Mesenchymal stem cell (in vitro differentiated cells and primary cell): ENCODE results near the gene FCGBP. TPM values are rescaled to one million over a fixed set of nuclear protein-coding genes. Genes with fewer than 3 reads are reported as not detected.

Experiments
- DNase-seq: peaks from one replicate; pipeline ENCODE4 v3.0.0-alpha.2; 2013
- H2AFZ ChIP-seq: one replicate; pipeline ENCODE4 v1.6.1; 2013; ENCODE audit warnings: low read depth, mild to moderate bottlenecking, control low read depth, inconsistent platforms, low read length, moderate library complexity
- H2AK5ac ChIP-seq: 2 replicates; pipeline ENCODE4 v1.6.1; 2013; ENCODE audit warnings: low read length, moderate library complexity, mild to moderate bottlenecking, inconsistent platforms; ENCODE audit not compliant: severe bottlenecking
- H2BK120ac ChIP-seq: one replicate; pipeline ENCODE4 v1.6.1; 2013; ENCODE audit warnings: low read depth, mild to moderate bottlenecking, inconsistent platforms, low read length, moderate library complexity
- H2BK12ac ChIP-seq, 2 experiments: one replicate each; pipeline ENCODE4 v1.6.1; 2013; ENCODE audit warnings: inconsistent platforms in 2 of 2, low read length in 2 of 2, mild to moderate bottlenecking in 2 of 2, moderate library complexity in 2 of 2, control low read depth in 1 of 2
- H2BK15ac ChIP-seq: one replicate; pipeline ENCODE4 v1.6.1; 2013; ENCODE audit warnings: mild to moderate bottlenecking, low read depth, inconsistent platforms; ENCODE audit not compliant: poor library complexity, severe bottlenecking
- H2BK5ac ChIP-seq: 2 replicates; pipeline ENCODE4 v1.6.1; 2013; ENCODE audit warnings: low read depth, mild to moderate bottlenecking, low read length, control low read depth, inconsistent platforms; ENCODE audit not compliant: poor library complexity, severe bottlenecking
- H3K14ac ChIP-seq, 2 experiments: one replicate each; pipeline ENCODE4 v1.6.1; 2013; ENCODE audit warnings: inconsistent platforms in 2 of 2, low read length in 2 of 2, control low read depth in 1 of 2, mild to moderate bottlenecking in 1 of 2, moderate library complexity in 1 of 2
- H3K18ac ChIP-seq, 2 experiments: one replicate each; pipeline ENCODE4 v1.6.1; 2013; ENCODE audit warnings: inconsistent platforms in 2 of 2, low read length in 2 of 2, control low read depth in 1 of 2, low read depth in 1 of 2, mild to moderate bottlenecking in 1 of 2
- H3K23ac ChIP-seq, 2 experiments: one replicate each; pipeline ENCODE4 v1.6.1; 2013; ENCODE audit warnings: inconsistent platforms in 2 of 2, low read length in 2 of 2, mild to moderate bottlenecking in 2 of 2, moderate library complexity in 2 of 2, control low read depth in 1 of 2
- H3K27ac ChIP-seq: 2 replicates; pipeline ENCODE4 v1.5.1; 2013; ENCODE audit warnings: mild to moderate bottlenecking, moderate library complexity, low read length, control low read depth, inconsistent platforms; ENCODE audit not compliant: poor library complexity, severe bottlenecking
- H3K27me3 ChIP-seq, 2 experiments: 2 replicates each; pipeline versions ENCODE4 v1.6.1 to v1.7.0; 2013; ENCODE audit warnings: low read length in 2 of 2, mild to moderate bottlenecking in 2 of 2, moderate library complexity in 2 of 2, control low read depth in 1 of 2, inconsistent platforms in 1 of 2; ENCODE audit not compliant: control insufficient read depth in 1 of 2, insufficient read depth in 1 of 2
- H3K36me3 ChIP-seq, 2 experiments: 2 replicates each; pipeline versions ENCODE4 v1.6.1 to v1.7.0; 2013; ENCODE audit warnings: low read length in 2 of 2, control low read depth in 1 of 2, inconsistent platforms in 1 of 2, low read depth in 1 of 2, mild to moderate bottlenecking in 1 of 2; ENCODE audit not compliant: insufficient read depth in 2 of 2, control insufficient read depth in 1 of 2
- H3K4ac ChIP-seq, 2 experiments: one replicate each; pipeline ENCODE4 v1.6.1; 2013; ENCODE audit warnings: inconsistent platforms in 2 of 2, low read length in 2 of 2, mild to moderate bottlenecking in 2 of 2, moderate library complexity in 2 of 2, control low read depth in 1 of 2, low read depth in 1 of 2
- H3K4me1 ChIP-seq: 2 replicates; pipeline ENCODE4 v1.6.1; 2013; ENCODE audit warnings: low read depth, low read length, control low read depth; ENCODE audit not compliant: control insufficient read depth, insufficient read depth
- H3K4me2 ChIP-seq: 2 replicates; pipeline ENCODE4 v1.6.1; 2013; ENCODE audit warnings: low read length, mild to moderate bottlenecking, inconsistent platforms; ENCODE audit not compliant: poor library complexity, severe bottlenecking
- H3K4me3 ChIP-seq, 2 experiments: 2 replicates each; pipeline versions ENCODE4 v1.5.1 to v1.7.0; 2013; ENCODE audit warnings: low read length in 2 of 2, mild to moderate bottlenecking in 2 of 2, control low read depth in 1 of 2, low read depth in 1 of 2; ENCODE audit not compliant: insufficient read depth in 1 of 2
- H3K79me1 ChIP-seq: replicated peaks from 2 replicates; pipeline ENCODE4 v1.6.1; 2013; ENCODE audit warnings: mild to moderate bottlenecking, control low read depth, low read length, inconsistent platforms; ENCODE audit not compliant: poor library complexity, severe bottlenecking
- H3K9ac ChIP-seq: 2 replicates; pipeline ENCODE4 v1.7.0; 2013; ENCODE audit warnings: mild to moderate bottlenecking, low read length, moderate library complexity
- H3K9me3 ChIP-seq: 2 replicates; pipeline ENCODE4 v1.7.0; 2013; ENCODE audit warnings: mild to moderate bottlenecking, low read length; ENCODE audit not compliant: control insufficient read depth
- H4K8ac ChIP-seq: one replicate; pipeline ENCODE4 v1.6.1; 2013; ENCODE audit warnings: inconsistent platforms, mild to moderate bottlenecking, low read length, moderate library complexity
- H4K91ac ChIP-seq: one replicate; pipeline ENCODE4 v1.6.1; 2013; ENCODE audit warnings: mild to moderate bottlenecking, low read length, inconsistent platforms
- WGBS: methylation state at CpG from one replicate; pipeline ENCODE4 v1.1.7; 2013; ENCODE audit warnings: mixed read lengths; 5-methylcytosine and 5-hydroxymethylcytosine counted together
- polyA plus RNA-seq, 2 experiments: library from polyadenylated mRNA; stranded (reverse); fragments of 200-250 nt; gene quantifications; one replicate each; pipeline ENCODE4 v1.2.3, GENCODE V29; 2013

FCGBP gene
- polyA plus RNA-seq (2013, experiment 1 of 2) = 0.03 TPM
- polyA plus RNA-seq (2013, experiment 2 of 2) = 0.01 TPM

DNA sequence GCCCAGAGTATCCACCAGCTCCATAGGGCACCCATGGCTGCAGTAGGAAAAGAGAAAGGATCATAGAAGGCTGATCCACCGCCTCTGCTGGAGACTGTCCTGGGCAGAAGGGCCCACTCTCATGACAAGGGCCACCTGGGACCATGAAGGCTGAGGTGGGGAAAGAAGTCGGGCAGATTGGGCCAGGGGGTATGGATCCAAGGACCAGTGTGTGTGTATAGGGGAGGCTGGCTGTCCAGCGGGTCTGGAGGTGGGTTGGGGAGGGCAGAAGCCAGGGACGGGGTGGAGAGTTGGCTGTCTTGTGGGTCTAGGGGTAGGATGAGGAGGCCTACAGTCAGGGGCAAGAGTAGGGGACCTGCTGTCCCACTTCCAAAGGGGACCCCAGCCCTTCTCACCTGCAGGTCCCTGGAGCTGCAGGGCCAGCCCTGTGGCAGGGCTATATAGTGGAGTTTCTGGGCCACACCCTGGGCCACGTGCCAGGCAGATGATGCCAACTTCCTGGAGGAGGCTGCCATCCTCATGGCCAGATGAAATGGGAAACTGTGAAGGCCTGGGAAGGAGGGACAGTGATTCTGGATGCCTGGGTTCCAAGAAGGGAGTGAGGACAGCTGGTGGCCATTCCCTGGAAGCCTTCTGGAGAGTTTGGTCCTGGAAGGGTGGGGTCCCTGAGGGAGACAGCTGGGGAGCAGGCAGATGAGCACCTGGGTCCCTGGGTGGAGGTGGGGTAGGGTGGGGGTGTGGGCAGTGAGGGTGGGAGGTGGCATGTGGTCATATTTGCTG lies at the start of gene FCGBP:
TSS of gene FCGBP (minus strand) at position 51 of the 780 bp plus-strand sequence.
- Histone ChIP-seq H3K9ac (no peak within 1 kb of the TSS), H2AFZ (no peak within 1 kb of the TSS), H3K18ac (no peak within 1 kb of the TSS), H3K23ac (no peak within 1 kb of the TSS), H3K4ac (no peak within 1 kb of the TSS), H3K4me1 (no peaks in the 10 kb centered on the region), H3K79me1 (no peaks in the 10 kb centered on the region), H3K9me3 (no peaks in the 10 kb centered on the region), H4K8ac (no peak within 1 kb of the TSS), H2AK5ac (peak within 1 kb of the TSS; percentile 26), H4K91ac (no peak within 1 kb of the TSS), H3K4me2 (no peak within 1 kb of the TSS), H2BK5ac (no peak within 1 kb of the TSS), H3K14ac (no peak within 1 kb of the TSS), H3K4me3 (no peak within 1 kb of the TSS), H3K36me3 (no peaks in the 10 kb centered on the region), H2BK120ac (no peak within 1 kb of the TSS), H3K27me3 (peaks cover 0 to 2% of the 10 kb centered on the region in 2 experiments), H2BK12ac (no peak within 1 kb of the TSS), H2BK15ac (no peak within 1 kb of the TSS), H3K27ac (no peak within 1 kb of the TSS)
- WGBS = 79% methylated on average over 5 of the region's 5 CpGs
- no peak for DNase-seq

GRCh38 chr19:39983695-39984300 lies 49.4 kb upstream of the FCGBP start:
- Histone ChIP-seq H3K18ac (no peak overlapping the region), H3K4me2 (no peak overlapping the region), H3K9ac (no peak overlapping the region), H4K8ac (no peak overlapping the region), H3K27me3 (no peaks in the 10 kb centered on the region), H3K79me1 (peaks cover 21% of the 10 kb centered on the region), H3K14ac (no peak overlapping the region), H3K4me1 (no peaks in the 10 kb centered on the region), H2BK120ac (no peak overlapping the region), H2BK15ac (no peak overlapping the region), H3K4me3 (no peak overlapping the region), H4K91ac (no peak overlapping the region), H3K9me3 (peaks cover 34% of the 10 kb centered on the region), H2BK12ac (no peak overlapping the region), H3K4ac (no peak overlapping the region), H2AFZ (no peak overlapping the region), H3K36me3 (peaks cover 33 to 51% of the 10 kb centered on the region in 2 experiments), H3K27ac (no peak overlapping the region), H2BK5ac (no peak overlapping the region), H2AK5ac (no peak overlapping the region), H3K23ac (no peak overlapping the region)
- 100% methylated on average over 4 of the region's 5 CpGs for WGBS
- no peak for DNase-seq

GRCh38 chr19:39982883-39983282 lies 48.4 kb upstream of the FCGBP start:
- Histone ChIP-seq H4K91ac (no peak overlapping the region), H3K9me3 (peaks cover 34% of the 10 kb centered on the region), H3K27me3 (no peaks in the 10 kb centered on the region), H3K18ac (no peak overlapping the region), H2AK5ac (no peak overlapping the region), H2BK5ac (no peak overlapping the region), H2BK15ac (no peak overlapping the region), H3K4me1 (no peaks in the 10 kb centered on the region), H3K4ac (no peak overlapping the region), H3K79me1 (peaks cover 29% of the 10 kb centered on the region), H3K27ac (no peak overlapping the region), H3K23ac (no peak overlapping the region), H3K4me3 (no peak overlapping the region), H3K4me2 (no peak overlapping the region), H4K8ac (no peak overlapping the region), H3K9ac (no peak overlapping the region), H3K36me3 (peaks cover 42 to 60% of the 10 kb centered on the region in 2 experiments), H2AFZ (no peak overlapping the region), H3K14ac (no peak overlapping the region), H2BK12ac (no peak overlapping the region), H2BK120ac (no peak overlapping the region)
- DNase-seq = no peak
- no CpG with 5 or more reads among the region's 1 CpG for WGBS

GRCh38 chr19:39974377-39975155 lies 40.1 kb upstream of the FCGBP start:
- H3K4ac ChIP-seq = no peak overlapping the region
- peaks cover 45 to 67% of the 10 kb centered on the region in 2 experiments for H3K36me3 ChIP-seq
- peaks cover 10% of the 10 kb centered on the region for H3K4me1 ChIP-seq
- no peak overlapping the region for H3K4me2 ChIP-seq
- no peak overlapping the region for H2AK5ac ChIP-seq
- no peak overlapping the region for H3K9ac ChIP-seq
- H3K27me3 ChIP-seq = no peaks in the 10 kb centered on the region
- H2BK120ac ChIP-seq = no peak overlapping the region
- H3K9me3 ChIP-seq = no peaks in the 10 kb centered on the region
- no peak overlapping the region for H2BK5ac ChIP-seq
- H2AFZ ChIP-seq = no peak overlapping the region
- no peak overlapping the region for H4K8ac ChIP-seq
- over 99% methylated on average over 22 of the region's 24 CpGs for WGBS
- DNase-seq = no peak
- no peak overlapping the region for H3K18ac ChIP-seq
- H2BK12ac ChIP-seq = no peak overlapping the region
- H4K91ac ChIP-seq = no peak overlapping the region
- no peak overlapping the region for H3K14ac ChIP-seq
- no peak overlapping the region for H3K27ac ChIP-seq
- H3K23ac ChIP-seq = no peak overlapping the region
- H3K4me3 ChIP-seq = no peak overlapping the region
- no peak overlapping the region for H2BK15ac ChIP-seq
- H3K79me1 ChIP-seq = peaks cover 30% of the 10 kb centered on the region
